Tibial nerve (tissue), 3 donors: ENCODE measurements around the gene EDDM13.

ENCODE experiments used
- CTCF ChIP-seq, 5 experiments: fragments of 200-600 bp in 3 of 5; fragments of 450-650 bp in 2 of 5; sonication (generic) in 3 of 5; IDR thresholded peaks; one replicate each; pipeline ENCODE4 v1.5.1; 2016 to 2019; ENCODE audit warnings: antibody characterized with exemption in 5 of 5, mild to moderate bottlenecking in 3 of 5, moderate library complexity in 2 of 5
- POLR2A ChIP-seq, 2 donors: fragments of 450-650 bp; IDR thresholded peaks; one replicate each; pipeline ENCODE4 v1.6.1; 2017; ENCODE audit warnings: antibody characterized with exemption in 2 of 2, mild to moderate bottlenecking in 2 of 2, moderate library complexity in 2 of 2

DNA sequence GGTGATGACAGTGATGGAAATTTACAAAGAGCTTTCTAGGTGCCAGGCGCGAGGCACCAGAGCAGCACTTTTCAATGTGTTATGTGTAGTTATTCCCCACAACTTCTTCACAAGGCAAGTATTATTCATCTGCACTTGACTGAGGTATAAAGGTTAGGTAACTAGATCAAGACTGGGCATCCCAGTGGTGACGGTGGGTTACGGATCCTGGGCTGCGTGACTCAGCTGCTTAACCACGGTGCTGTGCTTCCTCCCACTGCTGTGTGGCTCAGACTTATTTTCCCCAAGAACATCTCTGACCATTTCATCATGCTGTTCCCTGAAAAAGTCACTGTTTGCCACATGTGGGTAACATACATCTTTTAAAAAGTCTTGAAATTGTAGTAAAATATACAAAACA is 19.3 kb downstream of the EDDM13 start:
- TF ChIP-seq CTCF (IDR thresholded peaks at IDR 0.05) (no peak), POLR2A (IDR thresholded peaks at IDR 0.05) (no peak)
